CD4-positive, alpha-beta T cell treated with Interleukin-15 for 4 hours (primary cell): ENCODE data around the gene OTOGL.
"Not testable (repeated sequence)": the region's sequence is repeated elsewhere in the genome, so short reads cannot be mapped to it uniquely, and the experiment has no call there.

Source experiments
- DNase-seq: peaks from one replicate; pipeline ENCODE4 v3.0.0-alpha.2; 2020; ENCODE audit warnings: low spot score

Gene OTOGL

DNA sequence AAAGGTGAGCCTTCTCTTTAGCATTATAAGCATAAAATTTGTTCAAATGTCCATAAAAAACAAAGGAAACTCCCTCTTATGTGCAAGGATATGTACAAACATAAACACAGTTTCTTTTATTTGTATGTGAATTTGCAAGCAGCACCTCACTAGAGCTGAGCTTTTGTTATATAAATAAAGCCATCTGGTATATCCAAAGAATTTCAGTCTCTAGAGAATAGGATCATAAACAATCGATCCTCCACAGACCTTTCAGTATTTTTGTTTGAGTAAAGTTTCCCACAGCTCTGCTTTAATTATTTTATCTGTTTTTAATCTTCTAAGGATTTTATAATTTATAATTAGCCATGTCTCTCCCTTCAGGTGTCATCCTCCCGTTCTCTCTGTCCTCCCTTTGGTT is 89.2 kb downstream of the OTOGL start:
- no peak for DNase-seq

DNA sequence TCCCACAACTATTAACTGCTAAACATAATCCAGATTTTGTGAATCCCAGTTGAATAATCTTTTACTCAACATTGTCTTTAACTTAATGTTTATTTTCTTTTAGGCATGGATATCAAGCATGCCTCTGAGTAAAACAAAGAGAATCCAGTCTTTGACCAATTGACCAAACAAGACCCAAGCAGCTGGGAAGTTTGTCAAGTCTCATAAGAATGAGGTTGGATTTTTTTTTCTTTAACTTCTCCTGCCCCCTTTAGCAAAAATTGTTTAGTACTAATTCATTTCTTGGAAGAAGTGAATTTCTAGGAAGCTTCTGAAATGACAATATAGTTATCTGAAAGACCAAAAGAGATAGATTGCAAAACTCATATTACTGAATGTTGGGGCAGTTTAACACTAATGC is 89.9 kb downstream of the OTOGL start:
- no peak for DNase-seq

- DNase-seq = no peak
Measured at GRCh38 chr12:80190001-80190400, 90.7 kb downstream of the OTOGL start.

- no peak for DNase-seq
Measured at GRCh38 chr12:80192087-80192486, 92.8 kb downstream of the OTOGL start.

DNA sequence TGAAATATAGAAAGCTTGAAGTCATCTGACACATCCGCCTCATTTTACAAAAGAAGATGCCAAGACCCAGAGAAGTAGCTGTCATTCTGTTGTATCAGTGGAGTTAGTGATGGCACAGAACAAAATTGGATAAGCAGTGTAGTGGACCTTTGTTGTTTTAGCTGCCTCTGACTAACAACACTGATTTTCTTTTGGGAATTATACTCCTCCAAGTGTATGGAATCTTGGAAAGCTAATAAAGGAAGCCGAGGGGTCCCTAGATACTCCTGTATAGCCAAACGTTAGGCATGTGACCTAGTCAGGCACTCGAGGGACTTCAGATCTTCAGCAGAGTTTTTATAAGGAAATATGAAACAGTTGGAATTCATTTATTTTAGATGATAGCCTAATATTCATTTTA is 94.5 kb downstream of the OTOGL start:
- DNase-seq = no peak

GRCh38 chr12:80195074-80195726 is 95.9 kb downstream of the OTOGL start:
- no peak for DNase-seq

GRCh38 chr12:80195737-80196136 is 96.4 kb downstream of the OTOGL start:
- no peak for DNase-seq

DNA sequence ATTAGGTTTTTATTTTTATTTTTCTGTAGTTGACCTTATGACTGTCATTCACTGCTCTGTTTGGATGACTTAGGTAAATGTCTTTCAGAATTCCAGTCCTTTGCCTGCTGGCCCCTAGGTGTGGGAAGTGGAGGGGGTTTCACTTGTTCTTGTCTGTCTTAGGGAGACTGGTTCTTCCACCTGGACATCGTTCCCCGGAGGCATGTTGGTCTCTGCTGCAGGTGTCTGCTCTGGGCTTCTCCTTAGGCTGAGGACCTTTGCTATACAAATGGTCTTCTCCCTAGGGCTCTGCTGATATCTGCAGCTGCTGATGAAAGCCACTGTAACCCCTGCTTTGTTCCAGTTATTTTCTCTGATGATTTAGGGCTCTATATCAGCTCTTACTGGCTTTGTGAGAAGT is 97.1 kb downstream of the OTOGL start:
- DNase-seq = no peak

DNA sequence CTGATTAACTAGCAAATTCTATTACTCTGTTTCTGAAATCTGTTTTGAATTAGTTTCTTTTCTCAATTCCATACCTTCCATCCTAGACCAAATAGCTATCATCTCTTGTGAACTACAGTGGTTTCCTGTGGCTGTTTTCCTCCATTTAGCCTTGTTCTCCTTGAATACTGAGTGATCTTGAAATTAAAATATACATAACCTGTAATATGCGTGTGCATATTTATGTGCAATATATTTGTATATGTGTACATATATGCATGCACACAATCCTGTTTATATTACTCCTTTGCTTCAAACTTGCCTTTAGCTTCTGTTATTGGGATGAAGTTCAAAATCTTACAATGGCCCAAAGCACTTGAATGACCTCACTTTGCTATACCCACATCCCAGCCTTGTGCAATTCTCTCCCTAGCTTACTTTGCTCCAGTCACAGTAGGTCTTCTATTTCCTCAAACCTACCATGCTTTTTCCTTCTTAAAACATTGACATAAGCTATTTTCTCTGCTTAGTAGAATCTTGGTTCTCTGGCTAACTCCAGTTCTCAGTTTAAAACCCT is 99.5 kb downstream of the OTOGL start:
- DNase-seq = no peak

- no peak for DNase-seq
Measured at GRCh38 chr12:80199931-80200330, 100.6 kb downstream of the OTOGL start.

GRCh38 chr12:80200414-80200813 is 101.1 kb downstream of the OTOGL start:
- no peak for DNase-seq

DNA sequence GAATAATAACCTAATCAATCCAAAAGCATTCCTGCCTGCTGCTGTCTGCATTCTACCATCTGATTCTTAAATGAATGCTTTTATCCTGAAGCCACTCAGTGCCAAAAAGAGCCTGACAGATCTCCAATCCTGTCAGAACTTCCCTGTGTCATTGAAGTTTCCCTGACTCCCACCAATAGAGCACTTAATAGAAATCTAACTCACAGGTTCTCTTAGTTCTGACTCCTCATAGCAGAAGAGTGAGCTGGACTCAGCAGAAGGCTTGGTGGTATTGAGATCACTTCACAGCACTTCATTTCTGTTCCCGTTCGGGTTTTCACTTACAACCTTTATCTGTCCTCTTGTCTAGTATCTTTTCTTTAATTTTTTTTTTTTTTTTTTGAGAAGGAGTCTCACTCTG is 102.6 kb downstream of the OTOGL start:
- DNase-seq = no peak

- no peak for DNase-seq
Measured at GRCh38 chr12:80205960-80206359, 106.6 kb downstream of the OTOGL start.

DNA sequence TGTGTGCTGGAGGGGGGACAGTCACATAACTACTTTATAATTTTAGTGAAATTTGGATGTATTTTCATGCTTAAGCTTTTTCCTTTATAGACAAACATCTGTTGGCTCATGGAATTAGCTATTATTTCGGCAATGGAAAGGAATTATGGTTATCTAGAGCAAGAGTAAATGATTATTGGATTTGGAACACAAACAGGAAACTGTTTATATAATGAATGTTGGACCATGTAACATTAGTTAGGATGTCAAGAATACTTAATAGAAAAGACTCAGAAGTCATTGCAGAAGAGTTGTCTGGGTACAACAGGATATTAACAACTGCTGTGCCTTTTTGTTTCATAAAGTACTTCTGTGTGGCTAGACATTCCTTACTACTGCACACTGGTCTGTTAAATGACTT is 108.7 kb downstream of the OTOGL start:
- DNase-seq = no peak

DNA sequence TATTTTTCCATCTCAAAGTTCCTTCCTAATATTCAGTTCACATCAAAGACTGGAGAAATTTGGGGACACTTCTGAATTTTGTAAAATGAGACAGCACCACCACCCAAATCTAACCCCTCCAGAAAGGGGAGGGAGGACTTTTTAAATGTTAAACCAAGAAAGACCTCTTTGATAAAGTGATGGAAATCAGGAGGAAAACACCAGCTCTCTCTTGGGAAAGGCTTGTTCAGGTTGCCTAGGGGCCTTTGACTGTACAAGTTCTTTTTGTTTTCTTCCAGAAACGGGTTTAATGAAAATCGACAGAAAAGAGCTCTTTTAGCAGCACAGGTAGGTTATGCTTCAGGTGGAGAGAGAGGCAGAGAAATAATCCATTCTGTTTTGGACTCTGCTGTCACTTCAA is 112.3 kb downstream of the OTOGL start:
- DNase-seq = no peak

GRCh38 chr12:80212938-80213645 is 113.8 kb downstream of the OTOGL start:
- DNase-seq = no peak

DNA sequence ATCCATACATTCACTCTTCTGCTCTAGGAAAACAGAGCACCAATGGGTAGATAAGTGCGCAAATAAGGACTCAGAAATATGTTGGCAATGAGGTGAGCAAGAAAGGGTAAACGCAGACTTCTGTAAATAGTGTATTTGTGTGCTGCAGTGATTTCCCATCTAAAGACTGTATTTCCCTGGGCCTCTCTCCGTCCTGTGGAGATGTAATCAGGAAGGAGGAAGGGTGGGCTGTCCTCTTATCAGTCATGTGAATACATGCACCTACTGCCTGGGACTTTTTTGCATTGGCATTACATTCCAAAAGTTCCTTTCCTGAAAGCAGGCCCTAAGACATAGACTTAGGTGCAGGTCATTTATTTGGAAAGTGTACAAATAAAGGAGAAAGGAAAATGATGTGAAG is 114.5 kb downstream of the OTOGL start:
- no peak for DNase-seq

DNA sequence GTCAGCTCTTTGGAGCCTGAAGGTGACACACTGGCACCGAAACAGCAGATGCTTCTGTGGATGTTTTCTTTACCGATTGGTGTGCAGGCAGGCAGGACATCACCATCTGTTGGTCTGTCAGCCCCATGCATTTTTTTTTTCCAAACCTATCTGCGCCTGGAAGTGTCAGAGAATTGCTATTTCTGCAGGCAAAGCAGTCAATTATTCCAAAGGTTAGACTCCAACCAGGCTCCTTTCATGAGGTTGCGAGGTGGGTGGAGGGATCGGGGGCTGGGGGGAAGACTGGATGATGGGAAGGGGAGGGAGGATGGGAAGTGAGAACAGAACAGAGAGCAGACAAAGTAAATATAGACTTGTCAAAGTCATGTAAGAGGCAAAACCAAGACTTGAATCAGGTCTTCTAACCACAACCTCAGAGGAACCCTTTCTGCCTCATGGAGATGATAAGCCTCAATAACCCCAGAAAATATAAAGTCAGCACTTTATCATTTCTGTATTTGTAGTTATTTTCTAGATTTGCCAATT is 117.7 kb downstream of the OTOGL start:
- no peak for DNase-seq

DNA sequence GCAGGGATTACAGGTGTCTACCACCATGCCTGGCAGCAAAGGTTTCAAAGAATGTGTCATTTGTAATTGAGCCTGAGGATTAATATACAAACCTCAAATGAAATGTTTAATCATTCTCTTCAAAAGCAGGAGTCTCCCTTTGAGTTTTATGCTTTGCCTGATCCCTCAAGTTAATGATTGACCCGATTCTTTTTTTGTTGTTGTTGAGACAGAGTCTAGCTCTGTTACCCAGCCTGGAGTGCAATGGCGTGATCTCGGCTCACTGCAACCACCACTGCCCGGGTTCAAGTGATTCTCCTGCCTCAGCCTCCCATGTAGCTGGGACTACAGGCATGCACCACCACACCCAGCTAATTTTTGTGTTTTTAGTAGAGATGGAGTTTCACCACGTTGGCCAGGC is 119.6 kb downstream of the OTOGL start:
- DNase-seq = not testable (repeated sequence)

DNA sequence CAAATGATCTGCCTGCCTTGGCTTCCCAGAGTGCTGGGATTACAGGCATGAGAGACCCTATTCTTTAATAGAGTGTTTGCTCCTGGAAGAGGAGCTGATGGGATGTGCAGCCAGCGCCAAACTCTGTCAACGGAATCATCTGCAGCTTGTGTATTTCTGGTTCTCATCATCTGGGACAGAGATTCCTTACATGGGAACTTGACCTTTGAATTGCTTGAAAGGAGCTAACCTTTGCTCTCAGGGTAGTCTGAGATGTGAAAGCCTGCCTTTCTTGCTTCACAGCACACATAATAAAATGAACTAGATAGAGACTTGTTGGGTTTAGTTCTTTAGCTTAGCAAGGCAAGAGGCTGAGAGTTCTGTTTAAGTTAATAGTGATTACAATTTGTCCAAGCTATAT is 120.0 kb downstream of the OTOGL start:
- DNase-seq = no peak

DNA sequence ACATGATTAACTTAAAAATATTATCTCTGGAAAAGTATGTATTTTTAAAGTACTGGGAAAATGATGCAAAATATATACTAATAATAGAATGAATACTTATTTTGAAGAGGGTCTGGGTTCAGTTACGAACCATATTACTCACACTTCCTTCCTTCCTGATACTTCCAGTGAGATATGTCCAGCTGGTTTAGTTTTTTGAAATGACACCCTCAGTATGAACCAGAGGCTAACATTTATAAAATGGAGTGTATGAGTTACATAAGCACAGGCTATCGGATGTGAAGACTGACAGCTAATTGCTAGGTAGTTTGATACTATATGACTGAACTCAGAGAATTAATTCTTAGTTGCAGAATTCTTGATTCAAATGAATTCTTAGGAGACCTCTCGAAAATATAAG is 122.9 kb downstream of the OTOGL start:
- no peak for DNase-seq

DNA sequence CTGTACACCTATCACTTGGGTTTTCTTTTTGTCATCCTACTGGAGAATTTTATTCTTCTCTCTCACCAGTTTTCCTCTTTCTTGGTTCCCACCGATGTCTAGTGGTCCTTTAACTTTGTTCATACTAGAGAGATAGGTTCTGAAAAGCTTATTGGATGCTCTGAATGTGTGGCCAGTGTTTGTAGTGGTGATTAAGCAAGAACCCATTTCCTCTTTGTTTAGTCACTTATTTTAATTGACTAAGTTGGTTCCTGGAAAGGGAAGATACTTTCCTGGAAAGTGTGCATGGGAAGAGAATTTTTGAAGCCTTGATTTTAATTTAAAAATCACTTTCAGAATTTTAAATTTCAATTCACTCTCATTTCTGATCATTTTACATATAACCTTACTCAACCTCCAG is 127.2 kb downstream of the OTOGL start:
- DNase-seq = no peak

- not testable (repeated sequence) for DNase-seq
Measured at GRCh38 chr12:80227904-80228303, 128.6 kb downstream of the OTOGL start.

GRCh38 chr12:80230068-80230467 is 130.7 kb downstream of the OTOGL start:
- no peak for DNase-seq
